Panc1 (cell line): ENCODE data around the gene CD3D.

Experiments used
- CTCF ChIP-seq: fragments of 450-650 bp; IDR thresholded peaks from 2 replicates; pipeline ENCODE4 v1.5.1; 2017; ENCODE audit warnings: mild to moderate bottlenecking
- POLR2AphosphoS5 ChIP-seq: IDR thresholded peaks from 2 replicates; pipeline ENCODE4 v1.6.1; 2012; ENCODE audit warnings: mild to moderate bottlenecking, low read depth, low read length, moderate library complexity
- REST ChIP-seq, 2 experiments: IDR thresholded peaks; 2 replicates each; pipeline ENCODE4 v1.6.1; 2011 to 2012; ENCODE audit warnings: low read depth in 2 of 2, control low read depth in 1 of 2, low read length in 1 of 2, mild to moderate bottlenecking in 1 of 2, moderate library complexity in 1 of 2; ENCODE audit not compliant: insufficient read depth in 1 of 2
- SIN3A ChIP-seq: IDR thresholded peaks from 2 replicates; pipeline ENCODE4 v1.6.1; 2012; ENCODE audit warnings: low read depth, mild to moderate bottlenecking, low read length, moderate library complexity, borderline replicate concordance; ENCODE audit not compliant: insufficient read depth

- TF ChIP-seq CTCF (no peak), POLR2AphosphoS5 (no peak), SIN3A (no peak), REST (IDR thresholded peaks at IDR 0.05; ENCODE audit: insufficient read depth in 1 of 2, low read depth in 2 of 2, low read length in 1 of 2) (no peak)
These were observed 29.3 kb downstream of the CD3D start for GRCh38 chr11:118313242-118313641.
